HG03039 (cell line): ENCODE data around the gene TRNAU1AP.

Source experiments
- ATAC-seq: cut with Tn5 transposase; IDR thresholded peaks from one replicate; pipeline ENCODE4 v1.9.1; 2021; ENCODE audit warnings: mild to moderate bottlenecking, moderate library complexity; ENCODE audit not compliant: unreplicated experiment

The TRNAU1AP gene

DNA sequence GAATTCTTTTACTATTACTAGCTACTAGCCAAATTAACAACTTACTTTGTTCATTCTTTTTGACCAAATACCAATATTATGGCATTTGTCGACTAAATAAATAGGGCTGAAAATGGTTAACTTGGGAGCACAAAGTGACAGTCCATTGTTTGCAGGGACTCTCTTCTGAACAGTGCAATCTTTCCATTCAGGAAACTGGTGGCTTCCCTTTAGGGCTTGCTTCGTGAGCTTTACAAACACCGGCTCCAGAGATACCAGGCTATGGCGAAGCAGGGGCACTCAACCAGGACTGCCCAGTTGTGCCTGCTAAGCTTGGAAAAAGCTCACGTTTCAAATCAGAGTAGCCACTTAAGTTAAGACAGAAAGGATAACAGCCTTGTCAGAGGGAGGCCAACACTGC is 51.5 kb downstream of the TRNAU1AP start:
- ATAC-seq, result no peak

DNA sequence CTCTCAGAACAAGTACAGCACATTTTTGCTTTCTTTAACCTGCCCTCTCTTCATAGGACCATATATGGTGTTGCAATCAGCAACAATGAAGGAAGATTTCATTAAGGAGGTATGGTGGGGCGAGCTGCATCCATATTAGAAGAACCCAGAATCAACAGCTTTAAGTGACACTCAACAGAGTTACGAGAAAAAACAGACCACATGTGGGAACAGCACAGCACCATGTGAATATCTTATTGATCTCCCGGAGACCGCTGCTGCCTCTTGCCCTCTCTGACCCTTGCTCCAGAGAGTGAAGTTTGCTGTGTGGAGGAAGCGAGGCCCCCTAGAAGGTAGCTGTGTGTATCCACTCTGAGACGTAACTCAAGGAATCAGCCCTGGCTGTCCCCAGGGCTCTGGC is 52.1 kb downstream of the TRNAU1AP start:
- ATAC-seq, result no peak

DNA sequence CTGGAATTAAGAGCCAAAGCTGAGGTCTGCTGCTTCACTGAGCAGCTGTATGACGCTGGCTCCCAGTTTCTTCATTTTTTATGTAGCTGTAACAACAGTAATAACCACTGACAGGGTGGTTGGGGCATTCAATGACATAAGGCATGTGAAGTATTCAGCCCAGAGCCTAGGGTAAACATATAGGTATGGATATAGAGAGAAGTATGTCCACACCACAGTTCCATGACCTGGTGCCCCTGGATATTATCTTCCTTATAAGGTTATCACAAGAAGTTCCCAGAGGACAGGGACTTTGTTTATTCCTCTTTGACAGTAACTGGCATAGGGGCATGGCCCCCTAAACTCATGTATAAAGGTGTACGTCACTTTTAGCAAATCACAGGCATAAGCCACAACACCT is 53.9 kb downstream of the TRNAU1AP start:
- no peak for ATAC-seq

DNA sequence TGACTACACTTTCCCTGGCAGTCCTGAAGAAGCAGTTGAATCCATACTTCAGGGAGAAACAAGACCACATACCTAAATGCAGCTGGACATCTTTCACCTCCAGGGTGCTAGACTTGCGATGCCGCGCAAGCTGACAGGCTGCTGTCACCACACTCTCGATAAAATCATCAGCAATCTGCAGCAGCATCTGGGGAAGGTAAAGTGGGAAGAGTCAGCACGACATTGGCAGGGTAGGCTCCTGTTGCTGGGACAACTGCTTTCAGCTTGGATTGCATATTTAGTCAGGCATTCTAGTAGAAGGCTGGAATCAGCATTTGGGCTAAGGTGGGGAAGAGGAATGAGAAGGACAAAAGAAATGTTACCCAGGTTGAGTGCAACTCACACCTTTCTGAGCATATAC is 60.3 kb downstream of the TRNAU1AP start:
- ATAC-seq, result no peak
